D721Med (cell line): Measurements from ENCODE around the gene TMEM106B.

Experiments used
- DNase-seq: peaks from one replicate; pipeline ENCODE4 v3.0.0; 2011; ENCODE audit warnings: low spot score; ENCODE audit not compliant: insufficient read length
- FAIRE-seq: peaks from 2 replicates; lab custom pipeline; 2011; peaks lifted over from hg19 to GRCh38; lab: Jason Lieb, UNC
- TF ChIP-seq, protein P1 (sequence below): IDR thresholded peaks from 2 replicates; pipeline ENCODE4 v1.5.1; 2012; ENCODE audit warnings: mild to moderate bottlenecking, control low read depth; ENCODE audit not compliant: insufficient read depth; ENCODE audit errors: missing control alignments

The TMEM106B gene

GRCh38 chr7:12244129-12244528 lies 33.0 kb downstream of the TMEM106B start:
- FAIRE-seq (no peak), DNase-seq (no peak)
- TF ChIP-seq, protein P1, sequence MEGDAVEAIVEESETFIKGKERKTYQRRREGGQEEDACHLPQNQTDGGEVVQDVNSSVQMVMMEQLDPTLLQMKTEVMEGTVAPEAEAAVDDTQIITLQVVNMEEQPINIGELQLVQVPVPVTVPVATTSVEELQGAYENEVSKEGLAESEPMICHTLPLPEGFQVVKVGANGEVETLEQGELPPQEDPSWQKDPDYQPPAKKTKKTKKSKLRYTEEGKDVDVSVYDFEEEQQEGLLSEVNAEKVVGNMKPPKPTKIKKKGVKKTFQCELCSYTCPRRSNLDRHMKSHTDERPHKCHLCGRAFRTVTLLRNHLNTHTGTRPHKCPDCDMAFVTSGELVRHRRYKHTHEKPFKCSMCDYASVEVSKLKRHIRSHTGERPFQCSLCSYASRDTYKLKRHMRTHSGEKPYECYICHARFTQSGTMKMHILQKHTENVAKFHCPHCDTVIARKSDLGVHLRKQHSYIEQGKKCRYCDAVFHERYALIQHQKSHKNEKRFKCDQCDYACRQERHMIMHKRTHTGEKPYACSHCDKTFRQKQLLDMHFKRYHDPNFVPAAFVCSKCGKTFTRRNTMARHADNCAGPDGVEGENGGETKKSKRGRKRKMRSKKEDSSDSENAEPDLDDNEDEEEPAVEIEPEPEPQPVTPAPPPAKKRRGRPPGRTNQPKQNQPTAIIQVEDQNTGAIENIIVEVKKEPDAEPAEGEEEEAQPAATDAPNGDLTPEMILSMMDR: peak; percentile 31

GRCh38 chr7:12244694-12245093 lies 33.6 kb downstream of the TMEM106B start:
- TF ChIP-seq, protein P1: no peak
- DNase-seq (no peak), FAIRE-seq (no peak)

DNA sequence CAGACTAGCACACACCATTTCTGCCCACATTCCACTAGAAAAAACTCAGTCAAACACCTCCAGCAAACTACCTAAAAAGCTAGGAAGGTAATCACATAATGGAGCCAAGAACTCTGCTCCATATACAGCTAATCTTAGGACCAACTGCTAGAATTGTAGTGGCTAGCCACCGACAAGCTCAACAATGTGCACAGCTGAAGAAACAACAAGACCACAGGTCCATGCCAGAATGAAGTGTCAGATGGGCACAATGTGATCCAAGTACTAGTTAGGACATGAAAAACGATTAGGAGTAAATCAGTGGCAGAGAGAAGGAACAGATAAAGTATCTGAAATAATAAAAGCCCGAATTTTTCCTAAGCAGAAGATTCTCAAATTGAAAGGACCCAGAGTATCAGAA lies 38.6 kb downstream of the TMEM106B start:
- DNase-seq: no peak
- TF ChIP-seq, protein P1: no peak
- no peak for FAIRE-seq

DNA sequence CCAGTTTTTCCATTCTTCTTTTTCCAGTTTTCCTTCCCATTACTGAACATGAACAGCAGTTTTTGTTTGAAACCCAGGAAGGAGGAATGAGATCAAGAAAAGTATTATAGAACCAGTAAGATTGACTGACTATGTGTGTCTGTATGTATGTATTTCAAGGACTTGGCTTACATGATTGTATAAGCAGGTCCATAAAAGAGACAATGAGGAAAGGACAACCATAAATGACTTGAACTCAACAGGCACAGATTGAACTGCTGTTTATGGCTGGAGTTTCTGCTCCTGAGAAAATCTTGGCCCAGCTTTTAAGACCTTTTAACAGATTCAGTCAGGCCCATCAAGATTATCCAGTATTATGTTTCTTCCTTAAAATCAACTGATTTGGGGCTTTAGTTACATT lies 39.1 kb downstream of the TMEM106B start:
- FAIRE-seq (no peak), DNase-seq (no peak)
- TF ChIP-seq, protein P1: no peak

- DNase-seq (no peak), FAIRE-seq (no peak)
- TF ChIP-seq, protein P1: no peak
Observed at GRCh38 chr7:12256090-12256489, 45.0 kb downstream of the TMEM106B start.

DNA sequence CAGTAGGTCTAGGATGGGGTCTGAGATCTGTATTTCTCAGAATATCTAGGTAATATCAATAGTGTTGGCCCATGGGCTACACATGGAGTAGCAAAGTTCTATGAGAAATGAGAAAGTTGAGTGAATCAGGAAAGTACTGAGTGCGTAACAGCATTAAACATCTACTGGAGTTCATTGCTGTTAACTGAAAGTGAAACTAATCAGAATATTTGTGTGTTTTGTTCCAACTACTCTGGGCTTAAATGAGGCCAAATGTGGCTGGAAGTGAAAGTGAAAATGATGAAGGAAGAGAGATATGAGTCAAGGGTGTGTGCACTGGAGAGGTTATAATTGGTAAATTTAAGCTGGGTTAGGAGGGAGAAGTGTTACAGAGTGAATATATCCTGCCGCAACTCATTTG lies 46.5 kb downstream of the TMEM106B start:
- DNase-seq (no peak), FAIRE-seq (no peak)
- TF ChIP-seq, protein P1: no peak

DNA sequence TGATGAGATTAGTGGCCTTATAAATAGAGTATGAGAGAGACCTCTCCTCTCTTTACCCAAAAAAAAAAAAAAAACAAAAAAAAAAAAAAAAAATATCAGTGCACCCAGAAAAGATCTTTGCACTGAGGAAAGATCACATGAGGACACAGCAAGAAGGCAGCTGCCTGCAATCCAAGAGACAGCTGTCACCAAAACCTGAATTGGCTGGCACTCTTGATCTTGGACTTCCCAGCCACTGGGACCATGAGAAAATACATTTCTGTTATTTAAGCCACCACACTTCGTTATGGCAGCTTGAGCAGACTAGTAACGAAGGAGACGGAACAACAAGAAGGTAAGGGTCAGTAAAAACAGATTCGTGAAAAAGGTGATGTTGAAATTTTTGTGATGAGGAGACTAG lies 47.0 kb downstream of the TMEM106B start:
- DNase-seq (no peak), FAIRE-seq (no peak)

More for the DNA sequence above, 47.0 kb downstream of the TMEM106B start:
- TF ChIP-seq, protein P1: no peak
